Measurements from ENCODE around the gene DCC.

DNA sequence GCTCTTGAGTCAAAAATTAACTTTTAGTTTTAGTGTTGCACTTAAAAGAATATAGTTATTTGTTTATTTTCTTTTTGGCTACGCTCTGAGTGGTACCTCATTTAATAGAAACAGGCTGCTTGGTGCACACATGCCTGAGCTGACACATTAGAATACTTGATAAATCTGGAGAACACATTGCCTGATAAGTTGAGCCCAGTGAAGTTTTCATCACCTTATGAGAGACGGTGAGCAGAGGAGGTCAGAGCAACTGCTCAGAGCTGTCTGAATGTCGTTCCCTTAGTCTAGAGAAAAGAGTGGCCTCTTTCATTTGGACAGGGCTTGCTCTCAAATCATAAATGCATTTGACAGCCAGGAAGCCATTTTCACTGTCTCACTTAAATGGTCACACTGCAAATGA, 1168.5 kb downstream of the DCC start:
- TF ChIP-seq CBX3 (IDR thresholded peaks at IDR 0.05; ENCODE audit: low read depth), result no peak
- TF ChIP-seq, protein P1, sequence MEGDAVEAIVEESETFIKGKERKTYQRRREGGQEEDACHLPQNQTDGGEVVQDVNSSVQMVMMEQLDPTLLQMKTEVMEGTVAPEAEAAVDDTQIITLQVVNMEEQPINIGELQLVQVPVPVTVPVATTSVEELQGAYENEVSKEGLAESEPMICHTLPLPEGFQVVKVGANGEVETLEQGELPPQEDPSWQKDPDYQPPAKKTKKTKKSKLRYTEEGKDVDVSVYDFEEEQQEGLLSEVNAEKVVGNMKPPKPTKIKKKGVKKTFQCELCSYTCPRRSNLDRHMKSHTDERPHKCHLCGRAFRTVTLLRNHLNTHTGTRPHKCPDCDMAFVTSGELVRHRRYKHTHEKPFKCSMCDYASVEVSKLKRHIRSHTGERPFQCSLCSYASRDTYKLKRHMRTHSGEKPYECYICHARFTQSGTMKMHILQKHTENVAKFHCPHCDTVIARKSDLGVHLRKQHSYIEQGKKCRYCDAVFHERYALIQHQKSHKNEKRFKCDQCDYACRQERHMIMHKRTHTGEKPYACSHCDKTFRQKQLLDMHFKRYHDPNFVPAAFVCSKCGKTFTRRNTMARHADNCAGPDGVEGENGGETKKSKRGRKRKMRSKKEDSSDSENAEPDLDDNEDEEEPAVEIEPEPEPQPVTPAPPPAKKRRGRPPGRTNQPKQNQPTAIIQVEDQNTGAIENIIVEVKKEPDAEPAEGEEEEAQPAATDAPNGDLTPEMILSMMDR (IDR thresholded peaks at IDR 0.05 in 2 of 3, conservative IDR thresholded peaks at IDR 0.05 in 1 of 3; ENCODE audit: borderline replicate concordance in 1 of 3, insufficient read depth in 1 of 3, low read depth in 2 of 3, low read length in 2 of 3), result no peak
- no peak for TF ChIP-seq POLR2AphosphoS5 (IDR thresholded peaks at IDR 0.05; ENCODE audit: low read depth, low read length)
- TF ChIP-seq POLR2A (IDR thresholded peaks at IDR 0.05; ENCODE audit: borderline replicate concordance, extremely low read depth, insufficient read depth, insufficient read length), result no peak
- TF ChIP-seq, protein P2, sequence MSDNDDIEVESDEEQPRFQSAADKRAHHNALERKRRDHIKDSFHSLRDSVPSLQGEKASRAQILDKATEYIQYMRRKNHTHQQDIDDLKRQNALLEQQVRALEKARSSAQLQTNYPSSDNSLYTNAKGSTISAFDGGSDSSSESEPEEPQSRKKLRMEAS (IDR thresholded peaks at IDR 0.05), result no peak
- no peak for TF ChIP-seq EZH2 (IDR thresholded peaks at IDR 0.05)
- TF ChIP-seq ZNF274 (IDR thresholded peaks at IDR 0.05; ENCODE audit: low read depth, low read length), result no peak
- no peak for TF ChIP-seq YY1 (IDR thresholded peaks at IDR 0.05; ENCODE audit: extremely low read depth, insufficient replicate concordance, low read depth, low read length)

Data from HCT116 (cell line).